ENCODE data around the gene SFN.

DNA sequence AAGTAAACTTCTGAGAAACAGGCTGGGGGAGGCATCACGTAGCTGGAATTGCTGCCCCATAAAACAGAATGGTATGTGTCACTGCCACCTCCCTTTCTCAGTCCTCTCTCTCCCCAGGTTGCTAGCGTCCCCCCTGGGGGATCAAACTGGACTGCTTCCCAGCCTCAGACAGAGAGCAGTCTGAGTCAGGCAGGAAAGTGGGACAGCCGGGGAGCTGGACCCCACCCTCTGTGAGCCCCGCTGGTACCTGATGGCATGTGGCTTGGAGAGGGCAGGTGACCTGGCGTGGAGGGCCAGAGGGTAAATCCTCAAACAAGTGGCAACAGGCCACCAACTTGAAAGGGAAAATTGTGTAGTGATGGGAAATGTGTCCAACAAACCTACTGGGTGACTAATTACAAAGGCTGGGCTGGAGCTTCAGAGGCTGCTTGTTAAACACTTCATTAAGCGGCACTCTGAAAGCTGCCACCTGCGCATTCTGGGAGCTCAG lies 1.0 kb upstream of the SFN start:
- TF ChIP-seq GATA2 (IDR thresholded peaks at IDR 0.05; ENCODE audit: low read depth, low read length) (no peak), GATA3 (IDR thresholded peaks at IDR 0.05; ENCODE audit: low read depth, low read length) (no peak)

All from SH-SY5Y (cell line).